ENCODE results near the gene FYN. TPM values are rescaled to one million over a fixed set of nuclear protein-coding genes. Genes with fewer than 3 reads are reported as not detected.
A peak's percentile ranks its signal among the peaks of the same experiment; 100 is the strongest.

Gene FYN
- total RNA-seq (ENCODE audit: unreplicated experiment): 525 TPM
- long read RNA-seq, partial matches to known transcripts: 9 of 12 reads
- long read RNA-seq, other reads (novel, unspliced or antisense): 2 of 12 reads

DNA sequence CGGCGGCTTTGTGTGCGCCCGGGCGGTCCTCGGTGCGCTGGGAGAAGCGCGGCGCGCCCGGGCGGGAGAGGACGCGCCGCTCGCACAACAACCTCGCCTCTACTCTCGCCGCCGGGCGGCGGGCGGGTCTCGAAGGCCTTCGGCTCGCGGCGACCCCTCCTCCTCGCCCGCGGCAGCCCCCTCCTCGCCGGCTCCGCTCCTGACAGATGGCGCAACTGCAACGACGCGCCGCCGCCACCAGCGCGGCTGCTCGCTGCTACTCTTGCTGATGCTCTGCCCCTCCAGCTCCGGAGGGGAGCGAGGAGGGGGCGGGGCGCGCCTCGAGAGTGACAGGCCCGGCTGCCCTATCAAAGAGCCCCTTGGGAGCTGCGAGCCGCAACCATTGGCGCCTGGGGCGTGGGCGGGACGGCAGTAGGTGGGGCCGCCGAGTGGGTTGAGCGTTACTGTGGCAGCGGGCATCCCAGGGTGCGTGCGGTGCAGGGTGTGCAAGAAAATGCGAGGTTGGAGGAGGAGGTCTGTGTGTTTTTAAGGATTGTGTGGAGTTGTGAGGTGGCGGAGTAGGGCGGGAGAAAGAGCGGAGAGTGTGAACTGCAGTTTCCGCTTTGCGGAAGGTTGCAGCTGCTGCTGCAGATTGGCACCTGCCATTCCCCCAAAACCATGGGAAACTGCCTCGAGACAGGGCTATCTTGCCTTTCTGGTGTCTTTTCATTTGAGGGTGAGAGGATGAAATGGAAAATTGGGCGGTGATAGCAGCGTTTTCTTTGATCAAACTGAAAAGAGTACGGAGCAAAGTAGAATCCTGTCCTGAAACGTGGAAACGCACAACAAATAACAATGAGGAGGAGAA is at the start of gene FYN:
TSS of gene FYN (minus strand) at position 275 of the 847 bp plus-strand sequence. CDS start 153,401 bp downstream, outside the sequence.
- TF ChIP-seq, protein P1, sequence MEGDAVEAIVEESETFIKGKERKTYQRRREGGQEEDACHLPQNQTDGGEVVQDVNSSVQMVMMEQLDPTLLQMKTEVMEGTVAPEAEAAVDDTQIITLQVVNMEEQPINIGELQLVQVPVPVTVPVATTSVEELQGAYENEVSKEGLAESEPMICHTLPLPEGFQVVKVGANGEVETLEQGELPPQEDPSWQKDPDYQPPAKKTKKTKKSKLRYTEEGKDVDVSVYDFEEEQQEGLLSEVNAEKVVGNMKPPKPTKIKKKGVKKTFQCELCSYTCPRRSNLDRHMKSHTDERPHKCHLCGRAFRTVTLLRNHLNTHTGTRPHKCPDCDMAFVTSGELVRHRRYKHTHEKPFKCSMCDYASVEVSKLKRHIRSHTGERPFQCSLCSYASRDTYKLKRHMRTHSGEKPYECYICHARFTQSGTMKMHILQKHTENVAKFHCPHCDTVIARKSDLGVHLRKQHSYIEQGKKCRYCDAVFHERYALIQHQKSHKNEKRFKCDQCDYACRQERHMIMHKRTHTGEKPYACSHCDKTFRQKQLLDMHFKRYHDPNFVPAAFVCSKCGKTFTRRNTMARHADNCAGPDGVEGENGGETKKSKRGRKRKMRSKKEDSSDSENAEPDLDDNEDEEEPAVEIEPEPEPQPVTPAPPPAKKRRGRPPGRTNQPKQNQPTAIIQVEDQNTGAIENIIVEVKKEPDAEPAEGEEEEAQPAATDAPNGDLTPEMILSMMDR (IDR thresholded peaks at IDR 0.05; ENCODE audit: partially characterized antibody, unreplicated experiment): peak; percentile 38
- H3K9me3 Mint-ChIP-seq (ENCODE audit: unreplicated experiment): peaks cover 22% of the 10 kb centered on the region
- H3K36me3 Mint-ChIP-seq (ENCODE audit: unreplicated experiment): no peaks in the 10 kb centered on the region
- DNase-seq: peak; percentile 100
- peak within 1 kb of the TSS; percentile 99 for H3K4me3 Mint-ChIP-seq (ENCODE audit: unreplicated experiment)
- peak within 1 kb of the TSS; percentile 99 for H3K27ac Mint-ChIP-seq (ENCODE audit: unreplicated experiment)
- peaks cover 31% of the 10 kb centered on the region for H3K4me1 Mint-ChIP-seq (ENCODE audit: low read depth, unreplicated experiment)
- H3K27me3 Mint-ChIP-seq (ENCODE audit: unreplicated experiment): peaks cover 14% of the 10 kb centered on the region

DNA sequence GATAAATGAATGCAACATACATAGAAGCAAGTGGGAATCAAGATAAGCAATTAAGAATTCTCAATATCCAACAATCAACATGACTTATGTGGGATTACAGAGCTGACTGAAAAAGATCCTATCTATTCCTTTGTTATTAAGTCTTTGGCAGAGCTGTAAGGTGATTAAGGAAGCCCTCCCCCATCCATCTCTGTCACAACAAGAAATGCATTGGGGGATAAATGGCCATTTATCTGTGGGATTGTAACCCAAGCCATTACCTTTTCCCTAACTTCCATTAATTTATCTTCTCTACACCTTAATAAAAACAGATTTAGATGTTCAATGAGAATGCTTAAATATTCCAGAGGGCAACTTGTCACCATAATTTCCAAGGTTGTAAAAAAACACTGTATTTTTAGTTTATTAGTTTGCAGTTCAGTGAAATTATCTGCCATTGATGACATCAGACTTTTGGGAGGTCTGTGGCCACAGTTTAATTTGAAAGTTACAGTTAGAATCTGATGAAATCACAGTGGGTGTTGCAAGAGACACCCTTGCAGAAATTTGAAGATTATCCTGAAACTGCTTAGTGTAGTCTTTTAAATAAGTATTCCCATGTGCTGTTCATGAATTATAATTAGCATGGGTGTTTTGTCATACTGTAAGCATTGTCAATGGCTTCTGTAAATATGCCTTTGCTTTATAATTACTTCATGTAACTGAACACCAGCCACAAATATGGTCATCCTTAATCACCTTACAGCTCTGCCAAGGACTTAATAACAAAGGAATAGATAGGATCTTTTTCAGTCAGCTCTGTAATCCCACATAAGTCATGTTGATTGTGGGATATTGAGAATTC is 49.4 kb upstream of the FYN start:
- Mint-ChIP-seq H3K4me3 (ENCODE audit: unreplicated experiment) (no peak overlapping the region), H3K27ac (ENCODE audit: unreplicated experiment) (peak overlapping the region; percentile 82), H3K27me3 (ENCODE audit: unreplicated experiment) (peaks cover 7% of the 10 kb centered on the region), H3K4me1 (ENCODE audit: low read depth, unreplicated experiment) (peaks cover 60% of the 10 kb centered on the region), H3K9me3 (ENCODE audit: unreplicated experiment) (peaks cover 14% of the 10 kb centered on the region), H3K36me3 (ENCODE audit: unreplicated experiment) (no peaks in the 10 kb centered on the region)
- TF ChIP-seq, protein P1 (IDR thresholded peaks at IDR 0.05; ENCODE audit: partially characterized antibody, unreplicated experiment): no peak
- DNase-seq: no peak

DNA sequence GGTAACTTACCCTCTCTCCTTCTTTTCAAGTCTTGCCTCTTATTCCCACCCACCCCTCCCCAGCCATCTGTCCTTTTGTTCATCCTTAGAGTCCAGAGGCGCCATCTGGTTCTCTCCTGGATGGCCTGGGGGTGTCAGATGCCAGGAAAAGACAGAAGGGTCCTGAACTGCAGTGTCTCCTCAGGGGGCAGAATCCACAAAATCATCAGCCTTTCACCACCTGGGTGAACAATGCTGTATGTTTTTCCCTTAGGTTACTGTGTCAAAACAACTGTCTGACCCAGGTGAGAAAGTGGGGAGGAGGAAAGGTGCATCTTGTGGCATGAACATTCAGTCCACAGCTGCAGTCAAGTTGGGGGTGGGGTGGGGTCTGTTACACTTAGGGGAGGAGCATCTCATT is 47.9 kb upstream of the FYN start:
- peaks cover 14% of the 10 kb centered on the region for H3K9me3 Mint-ChIP-seq (ENCODE audit: unreplicated experiment)
- peaks cover 7% of the 10 kb centered on the region for H3K27me3 Mint-ChIP-seq (ENCODE audit: unreplicated experiment)
- DNase-seq: peak; percentile 57
- peak overlapping the region; percentile 96 for H3K27ac Mint-ChIP-seq (ENCODE audit: unreplicated experiment)
- TF ChIP-seq, protein P1 (IDR thresholded peaks at IDR 0.05; ENCODE audit: partially characterized antibody, unreplicated experiment): no peak
- H3K4me1 Mint-ChIP-seq (ENCODE audit: low read depth, unreplicated experiment): peaks cover 54% of the 10 kb centered on the region
- peak overlapping the region; percentile 62 for H3K4me3 Mint-ChIP-seq (ENCODE audit: unreplicated experiment)
- no peaks in the 10 kb centered on the region for H3K36me3 Mint-ChIP-seq (ENCODE audit: unreplicated experiment)

DNA sequence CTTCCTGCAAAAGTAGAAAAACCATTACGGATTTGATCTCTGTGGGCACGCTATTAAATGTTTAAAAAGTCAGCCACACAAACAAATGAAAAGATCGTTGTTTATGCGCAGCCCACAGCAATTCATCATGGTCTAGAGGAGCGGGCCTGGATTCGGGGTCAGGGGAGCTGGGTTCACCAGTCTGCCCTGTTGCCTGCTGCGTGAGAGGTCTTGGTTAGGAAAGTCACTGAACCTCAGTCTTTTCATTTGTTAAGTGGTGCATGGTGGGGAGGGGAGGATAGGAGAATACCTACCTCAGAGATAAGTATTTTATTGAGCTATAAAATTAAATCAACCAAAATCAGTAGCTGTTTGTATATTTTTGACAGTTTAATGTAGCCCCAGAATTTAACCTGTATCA is 47.3 kb upstream of the FYN start:
- H3K27ac Mint-ChIP-seq (ENCODE audit: unreplicated experiment): peak overlapping the region; percentile 96
- DNase-seq: no peak
- peaks cover 54% of the 10 kb centered on the region for H3K4me1 Mint-ChIP-seq (ENCODE audit: low read depth, unreplicated experiment)
- no peaks in the 10 kb centered on the region for H3K36me3 Mint-ChIP-seq (ENCODE audit: unreplicated experiment)
- peak overlapping the region; percentile 62 for H3K4me3 Mint-ChIP-seq (ENCODE audit: unreplicated experiment)
- TF ChIP-seq, protein P1 (IDR thresholded peaks at IDR 0.05; ENCODE audit: partially characterized antibody, unreplicated experiment): no peak
- peaks cover 14% of the 10 kb centered on the region for H3K9me3 Mint-ChIP-seq (ENCODE audit: unreplicated experiment)
- H3K27me3 Mint-ChIP-seq (ENCODE audit: unreplicated experiment): peaks cover 7% of the 10 kb centered on the region
